Activated CD4-positive, CD25-positive, alpha-beta regulatory T cell treated with anti-CD3 and anti-CD28 coated beads, Interleukin-2, amount 50 U/mL, for 72 hours (primary cell): ENCODE results near the gene RHBDL3.
"Not testable (repeated sequence)": the region's sequence is repeated elsewhere in the genome, so short reads cannot be mapped to it uniquely, and the experiment has no call there.

Experiments used
- DNase-seq: peaks from one replicate; pipeline ENCODE4 v3.0.0; 2021

RHBDL3 gene

GRCh38 chr17:32265192-32265923 is at the start of gene RHBDL3:
RHBDL3 (plus strand) TSS chr17:32265832; CDS start chr17:32266190, 358 bp downstream.
- DNase-seq = no peak

GRCh38 chr17:32222621-32223020 is 43.0 kb upstream of the RHBDL3 start:
- DNase-seq = no peak

- DNase-seq = no peak
These were observed 41.9 kb upstream of the RHBDL3 start for GRCh38 chr17:32223703-32224102.

- no peak for DNase-seq
These were observed 38.7 kb upstream of the RHBDL3 start for GRCh38 chr17:32226886-32227285.

GRCh38 chr17:32227910-32228309 is 37.7 kb upstream of the RHBDL3 start:
- no peak for DNase-seq

GRCh38 chr17:32235588-32235987 is 30.0 kb upstream of the RHBDL3 start:
- DNase-seq = no peak

GRCh38 chr17:32239456-32239855 is 26.2 kb upstream of the RHBDL3 start:
- no peak for DNase-seq

GRCh38 chr17:32240750-32241149 is 24.9 kb upstream of the RHBDL3 start:
- no peak for DNase-seq

DNA sequence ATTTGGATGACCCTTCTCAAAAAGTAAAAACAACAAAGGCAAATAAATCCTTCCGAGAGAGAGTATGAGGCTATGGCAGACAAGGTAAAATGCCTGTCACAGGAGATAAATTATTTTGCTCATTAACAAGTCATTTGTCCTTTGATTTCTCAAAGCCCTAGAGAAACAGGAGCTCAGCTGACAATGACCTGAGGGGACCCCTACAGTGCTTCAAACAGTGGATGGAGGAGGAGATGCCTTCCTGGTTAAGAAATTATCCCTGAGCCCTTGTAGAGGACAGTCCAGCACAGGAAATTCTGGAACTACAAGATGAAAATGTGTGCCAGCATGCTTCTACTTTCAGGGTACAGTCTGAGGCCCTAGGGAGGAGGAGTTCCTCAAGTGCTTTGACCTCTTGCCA is 24.0 kb upstream of the RHBDL3 start:
- DNase-seq = no peak

GRCh38 chr17:32249475-32249874 is 16.2 kb upstream of the RHBDL3 start:
- no peak for DNase-seq

DNA sequence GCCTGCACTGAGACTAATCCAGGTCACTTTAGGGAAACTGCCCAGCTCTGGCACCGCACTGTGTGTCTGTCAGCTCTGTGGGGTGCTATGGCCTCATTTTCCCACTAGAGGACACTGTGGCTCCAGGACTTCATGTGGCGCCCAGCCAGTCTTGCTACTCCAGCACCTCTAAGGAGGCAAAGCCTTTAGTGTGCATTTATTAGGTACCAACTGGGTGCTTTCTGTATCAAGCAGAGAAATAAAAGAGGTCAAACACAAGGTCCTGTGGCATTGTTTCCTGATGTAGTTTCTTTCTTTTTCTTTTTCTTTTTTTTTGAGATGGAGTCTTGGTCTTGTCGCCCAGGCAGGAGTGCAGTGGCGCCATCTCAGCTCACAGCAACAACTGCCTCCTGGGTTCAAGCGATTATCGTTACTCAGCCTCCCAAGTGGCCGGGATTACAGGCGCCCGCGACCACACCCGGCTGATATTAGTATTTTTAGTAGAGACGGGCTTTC is 12.5 kb upstream of the RHBDL3 start:
- DNase-seq = peak; percentile 66

GRCh38 chr17:32256012-32256700 is 9.5 kb upstream of the RHBDL3 start:
- DNase-seq = no peak

DNA sequence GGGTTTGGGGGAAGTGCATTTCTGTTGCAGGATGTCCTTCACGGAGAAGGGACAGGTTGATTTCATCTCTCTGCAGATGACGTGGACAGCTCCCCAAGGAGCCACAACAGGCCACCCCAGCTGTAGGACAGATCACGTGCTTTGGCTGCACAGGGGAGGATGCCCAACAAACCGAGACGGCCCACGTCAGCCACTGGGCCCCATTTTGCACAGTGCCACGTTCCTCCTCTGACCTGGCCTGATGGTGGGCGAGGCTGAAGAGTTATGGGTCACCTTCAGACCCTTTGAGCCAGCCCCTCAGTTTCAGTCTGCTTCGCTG is 9.0 kb upstream of the RHBDL3 start:
- DNase-seq = no peak

- DNase-seq = no peak
These were observed 7.1 kb upstream of the RHBDL3 start for GRCh38 chr17:32258383-32259140.

- DNase-seq = no peak
These were observed 6.0 kb upstream of the RHBDL3 start for GRCh38 chr17:32259586-32259985.

- no peak for DNase-seq
These were observed 4.3 kb upstream of the RHBDL3 start for GRCh38 chr17:32261417-32261736.

DNA sequence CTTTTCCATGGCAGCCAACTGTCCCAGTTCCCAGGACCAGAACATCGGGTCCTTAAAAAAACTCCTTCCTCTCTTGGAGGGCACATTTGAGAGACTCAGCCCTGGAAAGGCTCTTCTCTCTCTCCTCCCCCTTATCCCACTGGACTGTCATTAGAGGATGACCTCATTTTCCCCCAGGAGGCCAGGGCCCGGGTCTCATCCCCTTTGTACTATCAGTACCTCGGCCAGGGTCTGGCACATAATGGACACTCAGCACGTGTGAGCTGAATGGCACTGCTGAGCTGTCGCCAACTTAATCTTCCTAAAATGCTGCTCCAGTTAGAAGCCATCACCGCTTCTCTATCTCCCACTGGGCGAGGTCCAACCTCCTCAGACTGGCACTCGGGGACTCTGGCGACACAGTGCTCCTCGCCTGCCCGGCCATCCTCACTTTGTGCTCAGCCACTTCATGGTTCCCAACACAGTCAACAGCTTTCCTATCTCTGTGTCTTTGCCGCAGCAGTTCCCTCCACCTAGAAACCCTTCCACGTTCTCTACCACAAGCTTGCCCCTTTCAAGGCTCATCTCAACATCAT is 3.6 kb upstream of the RHBDL3 start:
- no peak for DNase-seq

DNA sequence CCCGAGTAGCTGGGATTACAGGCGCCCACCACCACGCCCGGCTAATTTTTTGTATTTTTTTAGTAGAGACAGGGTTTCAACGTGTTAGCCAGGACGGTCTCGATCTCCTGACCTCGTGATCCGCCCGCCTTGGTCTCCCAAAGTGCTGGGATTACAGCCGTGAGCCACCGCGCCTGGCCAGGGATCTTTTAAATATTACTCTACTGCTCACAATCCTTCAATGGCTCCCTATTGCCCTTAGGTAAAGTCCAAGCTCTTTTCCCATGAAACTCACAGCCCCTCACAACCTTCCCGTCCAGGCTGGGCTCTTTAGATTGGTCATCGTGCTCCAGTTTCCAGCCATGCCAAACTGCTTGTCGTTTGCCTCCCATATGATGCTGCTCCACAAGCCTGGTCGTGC is 2.1 kb upstream of the RHBDL3 start:
- DNase-seq = not testable (repeated sequence)

DNA sequence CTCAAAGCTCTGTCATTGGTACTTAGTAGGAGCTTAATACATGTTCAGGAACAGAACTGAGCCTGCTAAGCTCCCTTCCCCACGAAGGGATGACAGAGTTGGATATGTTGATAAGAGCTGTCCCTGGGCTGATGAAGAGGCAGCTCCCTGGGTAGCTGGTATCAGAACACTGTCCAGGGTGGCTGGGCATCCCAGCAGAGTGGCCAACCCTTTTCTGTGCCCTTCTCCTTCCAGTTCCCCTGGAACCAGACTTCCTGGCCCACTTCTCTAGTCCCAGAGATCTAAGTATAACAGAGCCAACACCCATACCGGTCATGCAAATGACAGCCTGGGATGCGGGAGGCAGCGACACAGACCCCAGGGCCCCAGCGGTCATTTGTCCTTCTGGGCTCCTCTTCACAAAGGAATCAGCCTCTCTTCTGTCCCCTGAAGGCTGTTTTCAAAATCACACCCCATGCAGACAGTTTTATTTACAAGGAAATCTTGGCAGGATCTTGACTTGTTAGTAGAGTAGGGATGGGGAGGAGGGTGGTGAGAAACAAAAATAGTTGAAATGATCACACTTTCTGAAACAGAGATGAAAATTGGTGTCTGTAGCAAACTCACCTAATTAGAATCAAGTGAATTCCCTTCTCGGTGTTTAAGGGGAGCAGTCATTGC is 1.4 kb upstream of the RHBDL3 start:
- DNase-seq = no peak

- no peak for DNase-seq
These were observed 825 bp upstream of the RHBDL3 start for GRCh38 chr17:32264823-32265191.

DNA sequence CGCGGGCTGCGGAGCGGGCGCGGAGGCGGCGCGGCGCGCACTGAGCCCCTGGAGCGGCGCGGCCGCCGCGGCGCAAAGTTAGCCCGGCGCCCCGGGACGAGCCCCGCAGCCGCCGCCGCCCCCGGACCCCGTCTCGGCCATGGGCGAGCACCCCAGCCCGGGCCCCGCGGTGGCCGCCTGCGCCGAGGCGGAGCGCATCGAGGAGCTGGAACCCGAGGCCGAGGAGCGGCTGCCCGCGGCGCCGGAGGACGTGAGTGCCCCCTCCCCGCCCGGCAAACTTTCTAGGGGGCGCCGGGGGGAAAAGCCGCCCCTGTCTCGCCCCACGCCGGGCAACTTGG is 388 bp downstream of the RHBDL3 start:
- DNase-seq = no peak

DNA sequence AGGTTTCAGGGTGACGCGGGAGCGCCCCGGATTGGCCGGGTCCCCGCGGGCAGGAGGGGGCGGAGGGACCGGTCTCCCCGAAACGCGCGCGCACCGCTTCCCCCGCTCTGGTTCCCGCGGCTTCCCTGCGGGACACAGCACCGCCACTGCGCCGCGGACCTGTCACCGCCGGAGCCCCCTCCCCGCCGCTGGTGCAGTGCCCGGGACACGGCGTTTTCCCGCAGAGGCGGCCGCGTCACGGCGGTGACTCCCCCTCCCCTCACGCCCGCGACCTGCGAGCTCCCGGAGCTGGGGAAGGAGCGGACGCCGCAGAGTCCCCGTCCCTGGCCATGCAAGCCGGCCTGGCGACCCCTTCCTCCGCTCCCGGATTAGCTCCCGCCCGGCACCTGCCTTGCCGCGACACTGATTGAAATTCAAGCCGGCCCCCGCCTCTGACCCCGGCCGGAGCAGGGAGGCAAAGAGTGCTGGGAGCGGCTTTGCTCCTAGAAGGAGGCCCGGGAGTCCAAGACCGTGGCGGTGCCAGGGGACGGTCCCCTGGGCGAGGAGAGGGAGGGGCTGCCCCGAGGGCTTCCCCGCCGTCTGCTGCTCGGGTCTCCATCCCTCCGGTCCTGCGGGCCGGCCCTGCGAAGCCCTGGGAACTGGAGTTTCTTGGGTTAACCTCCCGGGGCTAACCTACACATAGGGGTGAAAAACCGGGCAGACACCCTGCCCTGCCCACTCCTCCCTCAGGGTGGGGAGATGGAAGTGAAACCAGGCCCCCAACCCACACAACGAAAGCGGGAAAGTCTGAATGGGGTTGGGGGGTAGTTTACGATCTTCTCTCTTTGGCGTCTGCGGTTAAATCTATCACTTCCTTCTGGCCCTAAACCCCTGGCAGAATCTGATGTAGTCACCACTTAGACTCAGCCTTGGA is 1.0 kb downstream of the RHBDL3 start:
- DNase-seq = peak; percentile 34
